Calu3 (cell line): ENCODE data around the gene PHF23. TPM values are rescaled to one million over a fixed set of nuclear protein-coding genes. Genes with fewer than 3 reads are reported as not detected.

Experiments
- BruUV-seq: library from RNA; stranded (reverse); fragments of 400-500 nt; replicated peaks from 2 replicates; lab custom pipeline; 2021; lab: Mats Ljungman, UMichigan
- CTCF ChIA-PET: fragments of 300-600 bp; sonication (Branson Sonifier 250); formaldehyde crosslinking; loops from one replicate; lab custom pipeline; 2022; ENCODE audit warnings: antibody characterized with exemption; lab: Charles Lee
- DNase-seq: peaks from one replicate; pipeline ENCODE4 v3.0.0; 2022
- H3K27ac Mint-ChIP-seq: one replicate; pipeline ENCODE4 v1.8.0; 2022; ENCODE audit warnings: mixed read lengths; ENCODE audit not compliant: unreplicated experiment
- H3K27me3 Mint-ChIP-seq: one replicate; pipeline ENCODE4 v1.8.0; 2022; ENCODE audit warnings: mixed read lengths; ENCODE audit not compliant: unreplicated experiment
- H3K36me3 Mint-ChIP-seq: one replicate; pipeline ENCODE4 v1.8.0; 2022; ENCODE audit warnings: mild to moderate bottlenecking, moderate library complexity, mixed read lengths; ENCODE audit not compliant: insufficient read depth, unreplicated experiment
- H3K4me1 Mint-ChIP-seq: one replicate; pipeline ENCODE4 v1.8.0; 2022; ENCODE audit warnings: mild to moderate bottlenecking, low read depth, mixed read lengths; ENCODE audit not compliant: unreplicated experiment
- H3K4me3 Mint-ChIP-seq: one replicate; pipeline ENCODE4 v1.8.0; 2022; ENCODE audit warnings: mild to moderate bottlenecking, low read depth, moderate library complexity, mixed read lengths; ENCODE audit not compliant: unreplicated experiment
- H3K9me3 Mint-ChIP-seq: one replicate; pipeline ENCODE4 v1.8.0; 2022; ENCODE audit warnings: low read depth, mixed read lengths; ENCODE audit not compliant: unreplicated experiment
- intact Hi-C: fragments of 100-400 bp; cut with micrococcal nuclease; formaldehyde crosslinking; loops from one replicate; pipeline ENCODE4 v1.10.0; 2022; ENCODE audit not compliant: unreplicated experiment
- total RNA-seq: library from RNA; stranded (reverse); gene quantifications from 2 replicates; pipeline ENCODE4 v1.2.3, GENCODE V29; 2022
- TF ChIP-seq, protein P1 (sequence below): fragments of 200-600 bp; IDR thresholded peaks from one replicate; pipeline ENCODE4 v1.8.0; 2022; ENCODE audit warnings: antibody characterized with exemption; ENCODE audit not compliant: unreplicated experiment

Gene PHF23
- total RNA-seq, 1 experiment from 2014 or later, result 30.2 TPM

DNA sequence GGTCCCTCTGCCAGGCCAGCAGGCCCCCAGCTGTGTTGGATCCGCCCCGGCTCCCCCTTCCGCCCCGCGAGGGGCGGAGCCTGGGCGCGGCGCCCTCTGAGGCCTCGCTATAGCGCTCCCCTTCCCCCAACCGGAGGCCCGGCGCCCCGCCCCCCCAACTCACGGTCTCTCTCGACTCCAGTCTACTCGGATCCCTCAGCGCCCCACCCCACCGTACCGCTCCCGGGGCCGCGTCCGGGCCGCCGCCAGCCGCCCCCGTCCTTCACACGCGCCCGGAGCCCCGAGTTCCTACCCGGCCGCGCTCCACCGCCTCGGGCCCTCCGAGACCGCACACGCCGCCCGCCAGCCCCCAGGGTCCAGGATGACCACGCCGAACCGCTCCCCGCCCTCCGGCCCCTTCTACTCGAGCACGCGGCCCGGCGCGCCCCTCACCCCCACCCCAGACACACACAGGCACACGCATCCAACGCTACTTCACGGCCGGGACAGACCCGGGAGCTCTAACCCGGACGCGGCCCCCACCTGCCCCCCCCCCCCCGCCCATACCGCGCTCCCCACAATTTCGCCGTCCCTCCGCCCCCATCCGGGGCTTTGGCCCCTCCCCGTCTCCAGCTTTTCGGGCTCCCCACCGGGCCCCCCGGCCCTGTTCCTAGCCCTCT lies 1.4 kb downstream of the PHF23 start:
- peak overlapping the region; percentile 85 for H3K4me3 Mint-ChIP-seq
- peaks cover 99% of the 10 kb centered on the region for H3K36me3 Mint-ChIP-seq
- CTCF ChIA-PET, result interaction anchor here (1.0 kb wide), 1 partner anchor 24 kb away, joined by 13 read pairs; no protein-coding TSS in a partner anchor
- intact Hi-C loops, result no loop called here
- no TSS peak for BruUV-seq
- no peaks in the 10 kb centered on the region for H3K9me3 Mint-ChIP-seq
- H3K27ac Mint-ChIP-seq, result peak overlapping the region; percentile 83
- TF ChIP-seq, protein P1, sequence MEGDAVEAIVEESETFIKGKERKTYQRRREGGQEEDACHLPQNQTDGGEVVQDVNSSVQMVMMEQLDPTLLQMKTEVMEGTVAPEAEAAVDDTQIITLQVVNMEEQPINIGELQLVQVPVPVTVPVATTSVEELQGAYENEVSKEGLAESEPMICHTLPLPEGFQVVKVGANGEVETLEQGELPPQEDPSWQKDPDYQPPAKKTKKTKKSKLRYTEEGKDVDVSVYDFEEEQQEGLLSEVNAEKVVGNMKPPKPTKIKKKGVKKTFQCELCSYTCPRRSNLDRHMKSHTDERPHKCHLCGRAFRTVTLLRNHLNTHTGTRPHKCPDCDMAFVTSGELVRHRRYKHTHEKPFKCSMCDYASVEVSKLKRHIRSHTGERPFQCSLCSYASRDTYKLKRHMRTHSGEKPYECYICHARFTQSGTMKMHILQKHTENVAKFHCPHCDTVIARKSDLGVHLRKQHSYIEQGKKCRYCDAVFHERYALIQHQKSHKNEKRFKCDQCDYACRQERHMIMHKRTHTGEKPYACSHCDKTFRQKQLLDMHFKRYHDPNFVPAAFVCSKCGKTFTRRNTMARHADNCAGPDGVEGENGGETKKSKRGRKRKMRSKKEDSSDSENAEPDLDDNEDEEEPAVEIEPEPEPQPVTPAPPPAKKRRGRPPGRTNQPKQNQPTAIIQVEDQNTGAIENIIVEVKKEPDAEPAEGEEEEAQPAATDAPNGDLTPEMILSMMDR, result no peak
- H3K4me1 Mint-ChIP-seq, result peaks cover 44% of the 10 kb centered on the region
- DNase-seq, result peak; percentile 71
- H3K27me3 Mint-ChIP-seq, result no peaks in the 10 kb centered on the region

DNA sequence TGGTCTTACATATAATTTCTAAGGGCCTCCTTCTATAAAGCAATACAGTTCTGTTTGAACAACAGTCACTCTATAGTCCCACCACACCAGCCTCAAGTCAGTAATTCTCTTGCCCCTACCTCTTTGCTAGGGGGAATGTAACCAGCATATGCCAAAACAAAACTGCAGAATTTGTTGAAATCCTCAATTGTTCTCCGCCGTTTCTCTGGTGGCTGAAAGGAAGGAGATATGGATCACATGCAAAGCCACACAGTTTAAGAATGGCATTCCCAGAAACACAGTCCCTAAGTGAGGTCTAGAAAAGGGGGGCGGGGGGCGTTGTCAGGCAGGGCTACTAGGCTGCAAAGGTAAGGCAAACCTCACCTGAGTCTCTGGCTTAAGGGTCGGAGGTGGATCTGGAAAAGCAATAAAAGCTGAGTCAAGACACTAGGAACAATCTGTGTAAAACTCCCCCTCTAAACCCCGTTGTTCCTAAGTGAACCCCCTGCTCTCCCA lies 1.9 kb downstream of the PHF23 start:
- Mint-ChIP-seq H3K4me1 (peaks cover 46% of the 10 kb centered on the region), H3K27me3 (no peaks in the 10 kb centered on the region)

DNA sequence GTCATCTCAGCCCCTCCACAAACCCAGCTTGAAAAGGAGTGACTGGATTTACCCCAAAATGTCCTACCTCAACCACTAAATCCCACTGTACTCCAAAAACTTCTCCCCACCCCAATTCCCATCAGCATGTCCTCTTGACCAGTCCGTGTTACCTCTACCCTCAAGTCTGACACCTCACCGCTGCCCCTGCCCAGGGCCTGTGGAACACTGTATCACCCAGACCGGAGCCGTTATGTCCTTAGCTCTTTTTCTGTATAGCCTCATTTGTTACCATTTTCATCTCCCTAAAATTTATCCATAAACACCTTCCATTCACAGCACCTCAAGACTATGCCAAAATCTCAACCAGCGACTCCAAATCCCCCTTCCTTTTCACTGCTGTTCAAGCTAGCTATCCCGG lies 2.4 kb downstream of the PHF23 start:
- no TSS peak for BruUV-seq
- Mint-ChIP-seq H3K4me1 (peaks cover 51% of the 10 kb centered on the region), H3K4me3 (peak overlapping the region; percentile 85), H3K36me3 (peaks cover 98% of the 10 kb centered on the region), H3K27ac (peak overlapping the region; percentile 48), H3K9me3 (no peaks in the 10 kb centered on the region), H3K27me3 (no peaks in the 10 kb centered on the region)
- TF ChIP-seq, protein P1, result no peak
- no peak for DNase-seq
- intact Hi-C loops, result no loop called here
- CTCF ChIA-PET, result no interaction called here

More for the DNA sequence above, 1.9 kb downstream of the PHF23 start:
- CTCF ChIA-PET, result no interaction called here
- Mint-ChIP-seq H3K27ac (peak overlapping the region; percentile 48), H3K4me3 (peak overlapping the region; percentile 85), H3K9me3 (no peaks in the 10 kb centered on the region), H3K36me3 (peaks cover 98% of the 10 kb centered on the region)
- TF ChIP-seq, protein P1, result no peak
- intact Hi-C loops, result no loop called here
- BruUV-seq, result no TSS peak
- no peak for DNase-seq

DNA sequence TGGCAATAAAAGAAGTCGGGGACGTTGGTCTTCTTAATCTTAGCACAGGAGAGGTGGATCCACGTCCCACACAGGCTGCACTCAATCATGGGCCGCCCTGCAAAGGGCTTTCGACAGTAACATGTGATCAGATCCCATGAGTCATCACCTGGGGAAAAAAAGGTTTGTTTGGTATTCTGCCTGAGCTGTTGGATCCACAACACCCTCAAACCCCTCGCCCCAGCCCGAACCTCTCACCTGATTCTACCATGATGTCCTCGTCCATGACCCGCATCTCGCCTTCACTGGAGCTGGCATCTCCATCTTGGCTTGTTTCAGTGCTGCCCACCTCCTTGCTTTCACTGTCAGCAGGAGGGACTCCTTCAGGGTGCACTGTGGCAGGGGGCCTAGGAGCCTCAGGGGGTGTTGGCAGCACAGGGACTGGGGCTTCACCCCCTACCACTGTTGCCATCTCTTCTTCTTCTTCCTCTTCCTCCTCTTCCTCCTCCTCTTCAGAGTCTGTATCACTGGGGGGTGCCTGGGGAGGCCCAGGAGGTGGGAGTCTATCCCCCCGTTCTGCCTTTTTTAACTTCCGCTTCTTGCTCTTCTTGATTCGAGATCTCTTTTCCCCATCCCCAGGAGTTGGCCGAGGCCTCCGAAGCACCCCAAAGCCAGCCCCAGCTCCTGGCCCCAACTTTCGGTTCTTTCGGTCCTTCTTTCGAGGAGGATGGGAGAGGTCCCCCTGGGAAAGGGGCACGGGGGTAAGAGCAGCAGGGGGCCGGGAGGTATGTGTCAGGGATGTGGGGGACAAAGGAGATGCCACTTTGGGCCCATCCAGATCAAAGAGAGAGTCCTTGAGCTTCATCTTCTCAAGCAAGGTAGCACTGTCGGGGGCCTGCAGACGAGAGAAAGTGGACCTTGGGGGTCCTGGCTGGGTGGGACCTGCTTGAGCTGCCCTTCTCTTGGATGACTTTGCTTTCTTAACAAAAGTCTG lies 3.3 kb downstream of the PHF23 start:
- CTCF ChIA-PET, result no interaction called here
- H3K9me3 Mint-ChIP-seq, result no peaks in the 10 kb centered on the region
- TSS peak; percentile 3 for BruUV-seq
- peaks cover 91% of the 10 kb centered on the region for H3K36me3 Mint-ChIP-seq
- TF ChIP-seq, protein P1, result no peak
- H3K27ac Mint-ChIP-seq, result no peak overlapping the region
- H3K4me3 Mint-ChIP-seq, result peak overlapping the region; percentile 82
- DNase-seq, result no peak
- H3K27me3 Mint-ChIP-seq, result no peaks in the 10 kb centered on the region
- H3K4me1 Mint-ChIP-seq, result peaks cover 48% of the 10 kb centered on the region
- intact Hi-C loops, result no loop called here
